ENCODE data around the gene PANK1.

The PANK1 gene

DNA sequence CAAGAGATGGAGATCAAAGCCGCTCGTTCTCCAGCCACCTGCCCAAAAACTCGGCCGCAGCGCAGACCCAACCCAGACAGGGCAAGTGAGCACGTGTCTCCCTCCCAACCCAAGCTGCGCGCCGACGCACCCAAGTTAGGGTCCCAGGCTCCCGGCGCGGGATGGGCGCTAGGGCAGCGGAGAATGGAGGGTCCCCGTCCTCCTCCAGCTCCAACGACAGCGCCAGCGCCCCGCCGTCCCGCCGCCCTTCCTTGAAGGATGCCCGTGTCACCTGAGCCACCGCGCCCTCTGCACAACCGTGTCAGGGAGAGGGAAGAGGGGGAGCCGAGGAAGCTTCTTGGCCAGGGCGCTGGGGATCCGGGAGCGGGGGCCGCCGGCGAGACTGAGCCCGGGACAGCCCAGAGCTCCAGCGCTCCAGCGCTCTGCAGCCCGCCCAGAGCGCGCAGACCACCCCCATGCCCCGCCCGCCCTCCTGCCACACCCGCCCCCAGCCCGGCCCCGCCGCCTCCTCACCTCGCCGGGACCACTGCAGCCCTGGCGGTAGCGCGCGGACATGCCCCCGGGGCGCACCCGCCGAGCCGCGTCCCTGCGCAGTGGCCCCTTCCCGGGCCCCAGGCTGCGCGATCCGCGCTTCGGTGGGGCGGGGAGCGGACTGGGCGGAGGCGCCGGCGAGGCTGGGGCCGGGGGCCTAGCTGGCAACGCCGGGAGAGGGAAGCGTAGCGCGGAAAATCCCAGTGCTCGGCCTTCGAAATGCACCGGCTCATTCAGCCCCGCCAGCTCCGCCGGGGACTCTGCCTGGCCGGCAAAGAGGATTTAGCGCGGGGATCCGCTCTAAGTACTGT is 109.7 kb downstream of the PANK1 start, which contains the start of gene SLC16A12:
Gene SLC16A12, minus strand, starts transcription at position 424 of the 842 bp plus-strand sequence. CDS start 73,016 bp downstream, outside the sequence.
- TF ChIP-seq, protein P1, sequence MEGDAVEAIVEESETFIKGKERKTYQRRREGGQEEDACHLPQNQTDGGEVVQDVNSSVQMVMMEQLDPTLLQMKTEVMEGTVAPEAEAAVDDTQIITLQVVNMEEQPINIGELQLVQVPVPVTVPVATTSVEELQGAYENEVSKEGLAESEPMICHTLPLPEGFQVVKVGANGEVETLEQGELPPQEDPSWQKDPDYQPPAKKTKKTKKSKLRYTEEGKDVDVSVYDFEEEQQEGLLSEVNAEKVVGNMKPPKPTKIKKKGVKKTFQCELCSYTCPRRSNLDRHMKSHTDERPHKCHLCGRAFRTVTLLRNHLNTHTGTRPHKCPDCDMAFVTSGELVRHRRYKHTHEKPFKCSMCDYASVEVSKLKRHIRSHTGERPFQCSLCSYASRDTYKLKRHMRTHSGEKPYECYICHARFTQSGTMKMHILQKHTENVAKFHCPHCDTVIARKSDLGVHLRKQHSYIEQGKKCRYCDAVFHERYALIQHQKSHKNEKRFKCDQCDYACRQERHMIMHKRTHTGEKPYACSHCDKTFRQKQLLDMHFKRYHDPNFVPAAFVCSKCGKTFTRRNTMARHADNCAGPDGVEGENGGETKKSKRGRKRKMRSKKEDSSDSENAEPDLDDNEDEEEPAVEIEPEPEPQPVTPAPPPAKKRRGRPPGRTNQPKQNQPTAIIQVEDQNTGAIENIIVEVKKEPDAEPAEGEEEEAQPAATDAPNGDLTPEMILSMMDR (conservative IDR thresholded peaks at IDR 0.05) = no peak
- no peak within 1 kb of the TSS for H3K27ac ChIP-seq

DNA sequence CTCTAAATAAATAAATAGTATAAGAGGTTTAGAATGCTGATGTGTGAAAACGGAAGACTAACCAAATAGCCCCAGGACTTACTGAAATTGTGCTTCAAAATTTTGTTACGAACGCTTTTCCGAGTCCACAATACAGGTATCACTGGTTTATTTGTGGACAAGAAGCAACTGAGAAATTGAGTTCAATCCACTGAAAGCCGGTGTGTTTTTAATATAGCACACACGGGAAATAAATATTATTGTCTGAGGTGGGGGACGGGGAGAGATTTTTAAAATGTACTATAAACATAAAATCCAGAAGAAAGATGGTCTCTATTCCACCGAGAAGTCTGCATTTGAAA is 110.2 kb downstream of the PANK1 start:
- no peak overlapping the region for H3K27ac ChIP-seq
- TF ChIP-seq, protein P1 (conservative IDR thresholded peaks at IDR 0.05) = no peak
